Right kidney (tissue), 1 donor: ENCODE data around the gene NDUFB8.

Experiments
- DNase-seq: peaks from one replicate; pipeline ENCODE4 v3.0.0-alpha.2; 2016

NDUFB8 gene

DNA sequence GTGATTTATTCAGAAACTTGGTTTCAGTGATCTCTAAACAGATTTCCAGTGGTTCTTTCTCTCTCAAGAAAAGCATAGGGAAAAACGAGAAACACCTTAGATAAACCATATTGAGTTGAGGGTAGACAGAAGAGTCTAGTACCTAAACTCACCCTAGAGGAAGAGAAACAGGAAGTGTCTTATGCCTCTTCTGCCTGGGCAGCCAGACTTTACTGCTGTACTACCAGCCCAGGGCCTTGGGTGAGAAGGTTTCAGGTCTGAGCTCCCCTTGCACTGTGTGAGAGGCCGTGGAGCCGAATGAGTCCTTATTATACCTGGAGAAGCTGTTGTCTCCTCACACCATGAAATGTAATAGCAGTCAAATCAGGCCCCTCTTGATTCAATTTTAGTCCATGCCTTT is 24.3 kb upstream of the NDUFB8 start:
- DNase-seq, result no peak

DNA sequence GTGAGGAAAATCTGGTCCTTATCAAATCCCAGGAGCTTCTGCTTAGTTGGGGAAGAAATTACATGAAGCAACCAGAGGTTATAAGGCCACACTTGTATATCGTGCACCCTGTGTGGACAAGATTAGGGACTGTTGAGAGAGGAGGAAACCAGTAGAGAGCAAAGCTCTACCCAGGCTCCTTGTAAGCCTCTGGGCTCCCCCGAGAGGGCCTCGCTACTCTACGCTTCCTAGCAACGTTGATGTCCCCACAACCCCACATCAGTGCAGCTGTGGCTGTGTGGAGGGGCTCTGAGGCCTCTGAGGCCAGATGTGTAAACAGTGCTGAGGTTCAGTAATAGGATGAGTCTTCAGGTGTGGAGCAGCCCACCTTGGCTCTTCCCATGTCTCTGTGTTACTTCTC is 22.1 kb upstream of the NDUFB8 start:
- DNase-seq, result no peak

DNA sequence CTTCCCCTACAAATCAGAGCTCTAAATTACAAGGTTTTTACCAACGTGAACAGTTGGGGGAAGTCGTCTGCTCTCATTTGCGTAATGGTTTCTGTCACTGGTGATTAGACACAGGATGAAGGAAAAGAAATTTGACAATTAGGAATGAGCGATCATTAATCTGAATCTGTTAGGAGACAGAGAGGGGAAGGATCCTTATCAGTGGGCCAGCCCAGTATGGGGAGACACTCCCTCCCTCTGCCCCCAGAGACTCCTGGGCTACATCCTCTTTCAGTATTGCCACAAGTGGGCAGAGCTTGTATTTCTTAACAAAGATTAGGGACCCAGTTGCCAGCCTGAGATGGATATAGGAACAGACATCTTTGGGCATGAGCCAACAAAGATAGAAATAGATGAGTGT is 21.5 kb upstream of the NDUFB8 start:
- DNase-seq, result no peak

DNA sequence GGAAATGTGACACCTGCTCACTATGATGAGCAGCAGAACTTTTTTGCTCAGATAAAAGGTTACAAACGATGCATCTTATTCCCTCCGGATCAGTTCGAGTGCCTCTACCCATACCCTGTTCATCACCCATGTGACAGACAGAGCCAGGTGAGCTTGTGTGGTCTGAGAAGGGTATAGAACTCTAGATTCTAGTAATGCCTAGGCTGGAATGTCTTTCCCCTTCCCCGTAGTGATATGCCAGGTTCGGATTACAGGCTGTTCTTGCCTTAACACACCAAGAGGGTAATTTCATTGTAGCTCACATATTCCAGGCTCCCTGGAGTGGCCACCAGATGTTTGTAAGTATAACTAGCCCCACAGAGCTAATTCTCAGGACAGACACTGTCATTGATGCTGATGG is 15.3 kb upstream of the NDUFB8 start:
- no peak for DNase-seq

DNA sequence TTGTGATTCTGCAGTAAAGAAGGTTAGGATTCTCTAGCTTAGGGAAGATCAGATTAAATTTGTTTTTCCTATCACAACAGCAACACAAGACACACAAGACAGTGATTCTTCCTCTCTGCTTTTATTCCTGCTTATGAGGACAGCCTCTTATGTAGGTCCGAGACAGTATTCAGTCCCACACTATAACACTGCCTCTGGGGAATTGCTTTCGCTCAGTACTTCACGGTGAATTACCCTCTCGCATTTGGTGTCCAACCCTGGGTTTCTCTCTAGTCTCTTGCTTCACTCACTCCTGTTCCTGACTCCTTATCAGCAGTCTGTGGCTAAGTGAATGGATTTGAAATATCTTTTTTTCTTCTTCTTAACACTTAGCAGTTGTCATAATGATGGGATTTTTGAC is 7.8 kb upstream of the NDUFB8 start:
- no peak for DNase-seq

DNA sequence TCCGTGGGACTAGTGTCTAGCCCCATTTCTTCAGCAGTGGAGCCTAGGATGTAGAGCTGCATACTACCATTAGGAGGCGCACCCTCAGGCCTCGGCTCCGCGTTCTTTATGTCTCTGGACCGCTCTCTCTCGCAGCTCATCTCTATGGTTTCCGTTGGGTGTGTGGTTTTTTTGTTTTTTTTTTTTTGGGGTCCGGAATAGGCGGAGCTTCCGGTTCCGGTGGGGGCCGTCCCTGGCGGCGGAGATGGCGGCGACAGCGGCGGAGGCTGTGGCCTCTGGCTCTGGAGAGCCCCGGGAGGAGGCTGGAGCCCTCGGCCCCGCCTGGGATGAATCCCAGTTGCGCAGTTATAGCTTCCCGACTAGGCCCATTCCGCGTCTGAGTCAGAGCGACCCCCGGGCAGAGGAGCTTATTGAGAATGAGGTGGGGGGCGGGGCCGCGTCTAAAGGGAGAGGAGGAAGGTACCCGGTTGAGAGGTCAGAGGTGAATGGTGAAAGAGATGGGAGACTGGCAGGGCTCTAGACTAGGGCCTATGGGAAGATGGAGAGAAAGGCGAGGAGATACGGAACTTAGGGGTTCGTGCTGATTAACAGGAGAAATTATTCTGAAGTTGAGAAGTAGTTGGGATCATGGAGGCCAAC is 6.2 kb upstream of the NDUFB8 start, which contains the start of gene HIF1AN:
Gene HIF1AN, plus strand, starts transcription at position 229 of the 639 bp plus-strand sequence. Its CDS starts 16 bp downstream, at position 245.
- DNase-seq, result peak; percentile 84

DNA sequence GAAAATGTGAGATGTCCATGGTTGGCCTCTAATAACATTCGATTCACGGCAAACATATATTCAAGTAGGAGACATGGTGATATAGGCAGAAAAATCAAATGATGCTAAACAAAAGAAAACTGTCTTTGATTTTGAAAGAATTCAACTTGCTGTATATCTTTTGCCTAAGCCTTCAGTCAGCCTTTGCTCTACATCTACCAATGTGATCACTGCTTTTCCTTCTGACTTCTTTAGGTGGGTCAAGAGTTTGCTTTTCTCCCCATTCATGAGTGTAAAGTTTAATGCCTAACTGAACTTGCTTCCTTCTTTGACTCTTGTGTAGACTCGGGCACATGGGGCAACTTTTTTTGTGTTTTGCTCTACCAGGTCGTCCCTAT is 5.7 kb upstream of the NDUFB8 start:
- no peak for DNase-seq

DNA sequence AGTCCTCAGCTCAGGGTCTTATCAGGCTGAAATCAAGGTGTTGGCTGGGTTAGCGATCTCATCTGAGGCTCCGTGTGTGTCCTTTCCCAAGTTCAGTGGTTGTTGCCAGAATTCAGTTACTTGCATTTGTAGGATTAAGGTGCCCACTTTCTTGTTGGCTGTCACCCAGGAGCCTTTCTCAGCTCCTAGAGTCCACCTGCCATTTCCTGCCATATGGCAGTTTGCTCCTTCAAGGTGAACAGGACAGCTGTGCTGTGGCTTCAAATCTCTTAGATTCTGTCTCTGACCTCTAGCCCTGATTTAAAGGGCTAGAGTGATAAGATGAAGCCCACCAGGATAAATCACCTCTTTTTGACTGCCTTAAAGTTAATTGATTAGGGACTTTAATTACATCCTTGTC is 5.1 kb upstream of the NDUFB8 start:
- no peak for DNase-seq

DNA sequence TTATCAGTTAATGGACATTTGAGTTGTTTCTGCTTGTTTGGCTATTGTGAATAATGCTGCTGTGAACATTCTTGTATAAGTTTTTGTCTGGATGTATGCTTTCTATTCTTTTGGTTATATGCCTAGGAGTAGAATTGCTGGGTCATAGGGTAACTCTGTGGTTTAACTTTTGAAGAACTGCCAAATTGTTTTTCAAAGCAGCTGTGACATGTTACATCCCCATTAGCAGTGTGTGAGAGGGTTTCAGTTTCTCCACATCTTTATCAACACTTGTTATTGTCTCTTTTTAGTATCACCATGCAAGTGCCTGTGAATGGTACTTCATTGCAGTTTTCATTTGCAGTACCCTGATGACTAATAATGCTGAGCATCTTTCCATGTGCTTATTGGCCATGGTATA is 2.1 kb upstream of the NDUFB8 start:
- DNase-seq, result no peak

DNA sequence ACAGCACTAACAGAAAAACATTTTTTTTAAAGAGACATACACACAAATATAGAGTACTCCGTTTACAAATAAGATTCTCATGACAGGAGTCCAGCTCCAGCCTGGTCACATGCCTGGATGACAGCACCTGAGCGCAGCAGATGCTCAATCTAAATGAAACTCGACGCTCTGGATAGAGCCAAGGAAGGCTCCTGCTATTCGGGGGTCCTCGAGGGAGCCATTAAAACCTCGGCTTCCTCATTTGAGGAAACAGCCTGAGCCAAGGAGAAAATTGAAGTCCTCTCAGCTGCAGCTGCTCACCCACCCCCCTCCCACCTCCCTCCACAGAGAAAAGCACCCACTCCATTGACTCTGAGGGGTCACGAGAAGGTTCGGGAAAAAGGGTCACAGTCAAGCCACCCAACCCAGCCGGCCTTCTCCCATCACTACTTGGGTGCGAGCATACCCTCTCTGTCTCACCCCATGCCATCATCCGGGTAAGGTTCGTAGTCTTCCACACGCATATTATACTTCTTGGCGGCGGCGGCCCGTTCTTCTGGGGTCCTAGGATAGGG is 673 bp downstream of the NDUFB8 start:
- no peak for DNase-seq

DNA sequence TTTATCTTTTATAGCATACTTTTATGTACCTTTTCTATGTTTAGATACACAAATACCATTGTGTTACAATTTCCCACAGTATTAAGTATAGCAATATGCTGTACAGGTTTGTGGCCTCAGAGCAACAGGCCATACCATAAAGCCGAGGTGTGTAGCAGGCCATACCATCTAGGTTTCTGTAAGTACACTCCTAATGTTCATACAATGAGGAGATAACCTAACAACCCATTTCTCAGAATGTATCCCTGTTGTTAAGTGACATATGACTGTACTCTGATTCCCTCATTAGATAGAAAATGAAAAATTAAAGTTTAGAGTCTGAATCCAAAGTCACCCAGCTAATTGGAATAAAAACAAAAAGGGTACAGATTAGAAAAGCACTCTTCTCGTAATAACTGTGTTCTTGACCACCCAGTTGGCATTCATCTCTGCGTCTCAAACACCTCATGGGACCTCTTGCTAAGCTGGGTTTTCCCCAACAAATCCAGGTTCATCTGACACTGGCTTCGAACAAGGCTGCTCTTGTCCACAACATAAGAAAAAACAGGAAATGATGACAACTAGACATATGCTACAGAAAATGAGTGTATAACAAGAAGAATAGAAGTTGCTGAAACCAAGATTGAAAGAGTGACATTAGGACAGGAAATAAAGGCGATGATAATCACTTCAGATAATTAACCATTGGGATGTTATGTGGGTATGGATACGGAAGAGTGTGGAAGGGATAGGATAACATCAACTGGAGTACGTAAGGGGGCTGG is 1.4 kb downstream of the NDUFB8 start:
- no peak for DNase-seq

DNA sequence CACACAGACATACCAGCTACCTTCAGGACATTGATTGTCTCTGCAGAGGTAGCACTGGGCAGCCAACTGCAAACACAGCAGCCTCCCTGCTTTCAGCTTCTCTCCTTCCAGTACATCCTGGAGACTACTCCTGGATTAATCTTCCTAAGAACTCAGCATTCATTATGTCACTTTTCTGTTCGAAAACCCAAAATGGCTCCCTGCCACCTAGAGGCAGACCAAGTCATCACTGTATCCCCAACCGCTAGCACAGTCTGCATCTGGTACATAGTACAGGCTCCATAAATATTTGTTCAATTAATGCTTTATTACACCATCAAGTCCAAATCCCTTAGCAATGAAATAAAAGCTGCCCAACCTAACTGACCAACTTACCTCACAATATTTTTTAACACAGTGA is 5.0 kb downstream of the NDUFB8 start:
- no peak for DNase-seq

DNA sequence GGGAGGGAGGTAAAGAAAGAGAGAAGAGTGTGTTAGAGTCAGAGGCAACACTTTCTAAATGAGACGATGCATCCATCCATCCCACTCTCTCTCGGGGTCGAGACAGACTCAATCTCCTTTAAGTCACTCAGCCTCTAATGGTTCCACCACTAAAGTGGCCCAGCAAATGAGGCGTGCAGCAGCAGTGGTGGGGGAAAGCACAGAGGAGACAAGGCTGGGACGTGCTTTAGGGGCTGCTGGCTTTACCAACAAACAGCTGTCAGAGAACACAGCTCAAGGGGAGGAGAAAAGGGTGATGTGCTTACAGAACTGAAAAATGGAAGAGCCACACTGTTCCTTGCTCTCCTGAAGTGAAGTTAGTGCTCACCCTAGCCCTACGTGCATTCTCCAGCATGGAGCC is 5.5 kb downstream of the NDUFB8 start:
- no peak for DNase-seq

DNA sequence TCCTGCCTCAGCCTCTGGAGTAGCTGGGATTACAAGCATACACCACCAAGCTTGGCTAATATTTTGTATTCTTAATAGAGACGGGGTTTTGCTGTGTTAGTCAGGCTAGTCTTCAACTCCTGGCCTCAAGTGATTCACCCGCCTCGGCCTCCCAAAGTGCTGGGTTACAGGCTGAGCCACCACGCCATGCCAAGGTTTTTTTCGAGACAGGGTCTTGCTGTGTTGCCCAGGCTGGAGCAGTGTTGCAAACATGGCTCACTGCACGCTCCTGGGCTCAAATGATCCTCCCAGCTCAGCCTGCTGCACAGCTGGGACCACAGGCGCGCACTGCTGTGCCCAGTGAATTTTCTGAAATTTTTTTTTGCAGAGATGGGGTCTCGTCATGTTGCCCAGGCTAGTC is 6.7 kb downstream of the NDUFB8 start:
- no peak for DNase-seq

DNA sequence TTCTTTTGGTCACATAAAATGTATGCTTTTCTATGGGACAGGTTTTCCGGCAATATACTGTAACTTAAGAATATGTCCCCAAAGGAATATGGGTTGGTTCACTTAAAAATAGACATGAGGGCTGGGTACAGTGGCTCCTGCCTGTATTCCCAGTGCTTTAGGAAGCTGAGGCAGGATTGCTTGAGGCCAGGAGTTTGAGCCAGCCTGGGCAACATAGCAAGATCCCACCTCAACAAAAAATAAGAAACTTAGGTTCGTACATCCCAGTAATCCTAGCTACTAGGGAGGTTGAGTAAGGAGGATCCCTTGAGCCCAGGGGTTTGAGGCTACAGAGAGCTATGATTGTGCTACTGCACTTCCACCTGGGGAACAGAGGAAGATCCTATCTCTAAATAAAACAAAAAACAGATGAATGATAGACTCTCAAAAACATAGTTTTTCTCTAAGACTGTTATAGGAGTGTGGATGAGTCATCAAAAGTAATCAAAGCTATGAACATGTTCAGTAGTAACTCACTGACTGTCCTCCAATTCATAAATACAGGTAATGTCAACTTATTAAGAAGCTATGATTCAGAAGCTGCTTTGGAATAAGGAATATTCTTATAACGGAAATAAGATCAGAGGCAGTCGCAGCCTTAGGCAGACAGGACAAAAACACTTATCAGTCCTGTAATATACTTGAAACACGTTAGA is 7.4 kb downstream of the NDUFB8 start:
- no peak for DNase-seq

DNA sequence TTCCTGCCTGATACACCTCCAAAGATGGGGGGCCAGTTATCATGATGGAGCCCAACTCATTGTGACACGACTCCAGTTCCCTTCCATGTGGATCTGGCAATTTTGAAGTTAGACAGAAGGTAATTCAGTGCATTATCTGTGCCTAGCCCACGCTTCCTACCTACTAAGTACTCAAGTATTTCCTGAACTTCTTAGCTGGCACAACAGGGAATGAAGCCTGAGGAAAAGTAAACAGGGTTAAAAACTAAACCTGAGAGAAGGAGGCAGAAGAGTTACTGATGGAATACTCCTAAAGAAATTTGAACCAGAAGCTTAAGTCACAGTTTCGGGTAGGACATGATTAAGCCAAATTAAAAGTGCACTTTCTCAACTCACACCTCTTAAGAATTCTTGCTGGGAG is 8.9 kb downstream of the NDUFB8 start:
- DNase-seq, result no peak

DNA sequence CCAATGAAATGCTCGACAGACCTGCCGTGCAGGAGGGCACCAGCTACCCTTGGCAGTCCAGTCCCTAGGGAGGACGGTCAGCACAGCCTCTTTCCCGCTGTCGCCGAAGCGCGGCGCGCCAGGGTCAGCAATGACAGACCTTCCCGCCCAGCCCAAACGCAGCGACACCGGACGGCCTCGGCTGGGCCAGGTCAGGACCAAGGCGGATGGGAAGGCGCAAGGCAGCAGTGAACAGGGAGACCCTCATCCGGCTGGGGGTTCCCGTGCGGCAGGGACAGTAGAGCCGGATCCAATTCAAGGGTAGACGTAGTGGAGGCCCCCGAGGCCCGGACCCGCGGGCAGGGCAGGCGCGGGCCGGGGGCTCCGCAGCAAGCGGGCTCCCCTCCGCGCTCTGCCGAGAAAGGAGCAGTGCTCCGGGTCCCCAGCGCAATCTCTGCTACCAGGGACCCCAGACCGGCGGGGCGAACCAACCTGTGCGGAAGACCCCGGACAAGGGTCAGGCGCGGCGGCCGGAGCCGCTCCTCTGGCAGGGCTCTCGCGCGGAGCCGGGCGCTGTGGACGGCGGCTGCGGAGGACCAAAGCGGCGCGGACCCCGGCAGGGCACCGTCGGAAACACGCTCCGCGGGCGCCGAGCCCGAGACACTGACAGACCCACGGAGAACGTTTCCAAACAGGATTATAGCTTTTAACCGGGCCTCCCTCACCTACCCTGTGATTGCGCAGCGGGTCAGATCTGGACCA is 10.2 kb downstream of the NDUFB8 start, which contains the start of gene SEC31B:
Gene SEC31B, minus strand, starts transcription at position 551 of the 741 bp plus-strand sequence. CDS start 2,909 bp downstream, outside the sequence.
- DNase-seq, result peak; percentile 76

DNA sequence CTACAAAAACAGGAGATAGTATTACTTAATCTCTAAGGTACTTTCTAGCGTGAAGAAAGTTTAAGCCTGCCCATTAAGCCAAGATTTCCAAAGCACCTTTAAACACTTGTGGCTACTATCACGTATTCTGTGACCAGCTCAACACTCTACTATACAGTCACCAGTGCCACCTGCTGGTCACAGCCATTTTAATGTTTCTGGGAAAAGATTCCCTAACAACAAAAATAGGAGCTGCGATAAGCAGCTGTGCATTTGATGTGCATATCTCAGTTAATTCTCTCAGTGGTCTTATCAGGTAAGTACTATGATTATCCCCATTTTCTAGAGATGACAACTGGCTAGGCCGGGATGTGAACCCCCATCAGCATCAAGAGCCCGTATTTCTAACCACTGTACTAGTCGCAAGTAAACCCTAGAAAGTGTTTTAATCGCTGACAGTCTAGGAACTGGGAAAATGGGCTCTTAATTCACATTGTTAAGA is 10.9 kb downstream of the NDUFB8 start:
- peak; percentile 69 for DNase-seq

DNA sequence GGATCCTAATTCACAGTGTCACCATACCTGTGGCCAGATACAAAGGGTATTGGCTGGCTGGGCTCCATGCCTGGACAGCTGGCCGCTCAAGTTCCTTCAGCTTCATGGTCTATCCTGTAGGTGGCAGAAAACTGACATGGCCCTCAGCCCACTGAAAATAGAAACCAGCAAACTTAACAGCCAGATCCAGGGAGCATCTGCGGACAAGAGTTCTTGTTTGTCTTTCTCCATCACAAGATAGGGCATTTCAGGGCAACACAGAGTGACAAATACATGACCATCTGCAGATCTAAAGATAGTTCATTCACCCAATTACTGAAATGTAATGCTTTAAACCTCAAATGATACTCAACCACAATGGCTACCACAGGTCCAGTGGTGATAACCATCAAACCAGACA is 12.8 kb downstream of the NDUFB8 start:
- no peak for DNase-seq

DNA sequence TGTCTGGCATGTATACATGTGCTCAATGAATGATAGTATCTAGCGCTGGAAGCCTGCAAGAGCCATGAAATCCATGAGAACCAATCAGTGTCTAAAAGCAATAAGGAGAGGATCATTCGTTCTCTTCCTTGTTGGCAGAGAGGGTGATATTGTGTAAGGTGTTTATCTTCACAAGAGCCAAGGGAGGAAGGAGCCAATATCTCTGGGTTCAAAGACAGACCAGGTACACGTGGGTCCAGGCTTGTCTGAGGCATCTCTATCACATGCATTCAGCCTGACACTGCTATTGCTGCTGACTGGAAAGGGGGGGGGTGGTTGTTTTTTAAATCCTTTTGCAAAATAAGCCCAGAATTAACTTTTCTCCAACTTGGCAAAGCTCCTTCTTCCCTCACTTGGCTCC is 14.1 kb downstream of the NDUFB8 start:
- DNase-seq, result no peak

DNA sequence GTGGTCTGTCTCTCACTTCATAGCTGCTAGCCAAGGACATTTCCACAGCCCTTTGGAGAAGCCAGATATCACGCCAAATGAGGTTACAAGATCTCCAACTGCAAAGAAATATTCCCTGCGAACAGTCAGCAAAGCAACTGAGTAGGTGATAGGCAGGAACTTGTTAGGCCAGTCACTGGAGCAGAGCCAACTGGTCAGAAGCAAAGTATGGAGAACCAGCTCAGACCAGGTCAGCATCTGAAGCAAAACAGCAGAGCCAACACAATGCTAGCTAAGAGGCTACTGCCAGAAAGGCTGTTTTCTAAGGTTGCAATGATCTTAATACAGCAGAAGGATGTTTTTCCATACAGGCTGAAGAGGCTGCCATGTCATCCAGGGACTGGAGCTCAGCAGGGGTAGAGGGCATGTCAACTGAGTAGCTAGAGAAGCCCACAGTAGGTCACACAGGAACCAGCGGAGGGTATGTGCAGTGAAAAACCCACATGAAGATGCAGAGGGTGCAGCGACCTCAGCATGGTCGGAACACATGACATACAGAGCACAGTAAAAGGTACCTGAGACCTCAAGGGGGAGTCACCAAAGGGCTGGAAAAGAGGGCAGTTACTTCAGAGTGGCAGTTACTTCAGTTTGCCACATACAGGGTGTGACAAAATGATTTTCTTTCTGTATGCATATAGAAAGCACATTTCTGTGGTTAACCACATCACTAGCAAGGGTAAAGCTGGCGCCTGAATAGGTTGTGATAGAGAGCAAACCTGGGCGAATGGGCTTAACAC is 18.9 kb downstream of the NDUFB8 start:
- DNase-seq, result no peak
